Mononuclear cell (primary cell): ENCODE measurements around the gene GPR42. TPM values are rescaled to one million over a fixed set of nuclear protein-coding genes. Genes with fewer than 3 reads are reported as not detected.

Experiments
- H3K27me3 ChIP-seq: 2 replicates; pipeline ENCODE4 v1.6.0; 2011; ENCODE audit warnings: low read length, control low read depth; ENCODE audit not compliant: insufficient read depth
- H3K4me1 ChIP-seq: 2 replicates; pipeline ENCODE4 v1.5.1; 2011; ENCODE audit warnings: mild to moderate bottlenecking, low read length, control low read depth; ENCODE audit not compliant: insufficient read depth
- H3K4me3 ChIP-seq: 2 replicates; pipeline ENCODE4 v1.5.1; 2011; ENCODE audit warnings: mild to moderate bottlenecking, low read length, moderate library complexity
- H3K9me3 ChIP-seq: 2 replicates; pipeline ENCODE4 v1.5.1; 2011; ENCODE audit warnings: low read depth, mild to moderate bottlenecking, control low read depth, low read length
- total RNA-seq: library from RNA; depleted of rRNA; stranded (reverse); fragments of >200 nt; gene quantifications from one replicate; pipeline ENCODE4 v1.2.3, GENCODE V29; 2012

The GPR42 gene
- total RNA-seq, 1 donor: 0.21 TPM

GRCh38 chr19:35409191-35409590 lies 38.3 kb downstream of the GPR42 start:
- Histone ChIP-seq H3K27me3 (no peaks in the 10 kb centered on the region), H3K4me1 (peaks cover 5% of the 10 kb centered on the region), H3K4me3 (no peak overlapping the region), H3K9me3 (no peaks in the 10 kb centered on the region)

- H3K4me1 ChIP-seq: peaks cover 5% of the 10 kb centered on the region
- H3K4me3 ChIP-seq: no peak overlapping the region
- H3K27me3 ChIP-seq: no peaks in the 10 kb centered on the region
- H3K9me3 ChIP-seq: no peaks in the 10 kb centered on the region
Measured at GRCh38 chr19:35410487-35410886, 39.6 kb downstream of the GPR42 start.

- Histone ChIP-seq H3K4me3 (no peak overlapping the region), H3K4me1 (no peaks in the 10 kb centered on the region), H3K27me3 (peaks cover 9% of the 10 kb centered on the region), H3K9me3 (no peaks in the 10 kb centered on the region)
Measured at GRCh38 chr19:35414442-35414841, 43.6 kb downstream of the GPR42 start.

- peaks cover 8% of the 10 kb centered on the region for H3K4me1 ChIP-seq
- no peaks in the 10 kb centered on the region for H3K9me3 ChIP-seq
- H3K4me3 ChIP-seq: no peak overlapping the region
- H3K27me3 ChIP-seq: peaks cover 9% of the 10 kb centered on the region
Measured at GRCh38 chr19:35416331-35416730, 45.5 kb downstream of the GPR42 start.

GRCh38 chr19:35417278-35417677 lies 46.4 kb downstream of the GPR42 start:
- Histone ChIP-seq H3K4me3 (no peak overlapping the region), H3K9me3 (no peaks in the 10 kb centered on the region), H3K27me3 (peaks cover 9% of the 10 kb centered on the region), H3K4me1 (peaks cover 8% of the 10 kb centered on the region)

- Histone ChIP-seq H3K4me1 (peaks cover 8% of the 10 kb centered on the region), H3K27me3 (peaks cover 9% of the 10 kb centered on the region), H3K4me3 (no peak overlapping the region)
Measured at GRCh38 chr19:35417713-35418534, 47.1 kb downstream of the GPR42 start.

GRCh38 chr19:35419046-35419445 lies 48.2 kb downstream of the GPR42 start:
- peaks cover 9% of the 10 kb centered on the region for H3K27me3 ChIP-seq
- H3K4me3 ChIP-seq: no peak overlapping the region
- H3K9me3 ChIP-seq: no peaks in the 10 kb centered on the region

More at GRCh38 chr19:35417713-35418534, 47.1 kb downstream of the GPR42 start:
- H3K9me3 ChIP-seq: no peaks in the 10 kb centered on the region

GRCh38 chr19:35419805-35420204 lies 48.9 kb downstream of the GPR42 start:
- no peaks in the 10 kb centered on the region for H3K9me3 ChIP-seq
- peaks cover 8% of the 10 kb centered on the region for H3K4me1 ChIP-seq
- H3K4me3 ChIP-seq: no peak overlapping the region
- H3K27me3 ChIP-seq: peaks cover 9% of the 10 kb centered on the region

More at GRCh38 chr19:35419046-35419445, 48.2 kb downstream of the GPR42 start:
- H3K4me1 ChIP-seq: peaks cover 8% of the 10 kb centered on the region

GRCh38 chr19:35421362-35421761 lies 50.5 kb downstream of the GPR42 start:
- Histone ChIP-seq H3K27me3 (peaks cover 5% of the 10 kb centered on the region), H3K4me1 (peaks cover 8% of the 10 kb centered on the region), H3K9me3 (no peaks in the 10 kb centered on the region), H3K4me3 (no peak overlapping the region)

Other genes with a start within 250 kb of the GPR42 start
- gene LGI4, start 236.0 kb upstream of the GPR42 start, total RNA-seq: 0.31 TPM
- 0.42 TPM for gene FXYD1, start 232.2 kb upstream of the GPR42 start, total RNA-seq
- 1.4 TPM for gene FXYD7, start 227.8 kb upstream of the GPR42 start, total RNA-seq
- 179 TPM for gene FXYD5, start 216.3 kb upstream of the GPR42 start, total RNA-seq
- gene FAM187B, start 142.3 kb upstream of the GPR42 start, total RNA-seq: 0.21 TPM
- gene LSR, start 122.1 kb upstream of the GPR42 start, total RNA-seq: 13.1 TPM
- 117 TPM for gene USF2, start 102.1 kb upstream of the GPR42 start, total RNA-seq
- gene HAMP, start 88.5 kb upstream of the GPR42 start, total RNA-seq: 0.31 TPM
- not detected for gene MAG, start 78.9 kb upstream of the GPR42 start, total RNA-seq
- gene CD22, start 41.9 kb upstream of the GPR42 start, total RNA-seq: 50.4 TPM
- gene FFAR1, start 23.2 kb upstream of the GPR42 start, total RNA-seq: 1.9 TPM
- 0.73 TPM for gene FFAR3, start 12.6 kb upstream of the GPR42 start, total RNA-seq
- 16.5 TPM for gene FFAR2, start 77.2 kb downstream of the GPR42 start, total RNA-seq
- gene KRTDAP, start 119.4 kb downstream of the GPR42 start, total RNA-seq: not detected
- not detected for gene DMKN, start 142.6 kb downstream of the GPR42 start, total RNA-seq
- not detected for gene SBSN, start 157.2 kb downstream of the GPR42 start, total RNA-seq
- gene GAPDHS, start 162.4 kb downstream of the GPR42 start, total RNA-seq: not detected
- gene TMEM147, start 174.6 kb downstream of the GPR42 start, total RNA-seq: 25.9 TPM
- gene ATP4A, start 192.6 kb downstream of the GPR42 start, total RNA-seq: not detected
- not detected for gene PMIS2, start 215.1 kb downstream of the GPR42 start, total RNA-seq
- gene HAUS5, start 241.7 kb downstream of the GPR42 start, total RNA-seq: 6.0 TPM